Breast epithelium (tissue), 4 donors: ENCODE data around the gene PDGFB. TPM values are rescaled to one million over a fixed set of nuclear protein-coding genes. Genes with fewer than 3 reads are reported as not detected.

ENCODE experiments used
- DNase-seq, 2 donors: peaks; one replicate each; pipeline ENCODE4 v3.0.0-alpha.2; 2019; ENCODE audit warnings: low spot score in 2 of 2
- H3K27ac ChIP-seq, 2 donors: fragments of 200-600 bp; sonication (generic) in 1 of 2; one replicate each; pipeline ENCODE4 v1.5.1; 2016 to 2019; ENCODE audit warnings: mild to moderate bottlenecking in 1 of 2
- H3K27me3 ChIP-seq, 2 donors: fragments of 200-600 bp; sonication (generic) in 1 of 2; one replicate each; pipeline versions ENCODE4 v1.5.1 to v1.6.0; 2017 to 2019; ENCODE audit warnings: control low read depth in 1 of 2, mild to moderate bottlenecking in 1 of 2
- H3K36me3 ChIP-seq: fragments of 200-600 bp; one replicate; pipeline ENCODE4 v1.5.1; 2019
- H3K4me1 ChIP-seq, 2 donors: fragments of 200-600 bp; sonication (generic); one replicate each; pipeline ENCODE4 v1.5.1; 2016 to 2019; ENCODE audit warnings: control low read depth in 1 of 2
- H3K4me3 ChIP-seq, 3 donors: fragments of 200-600 bp; sonication (generic); 1 replicate in 2 of 3; 2 replicates in 1 of 3; pipeline ENCODE4 v1.5.1; 2016 to 2019; ENCODE audit warnings: mild to moderate bottlenecking in 3 of 3, moderate library complexity in 2 of 3
- H3K9me3 ChIP-seq, 2 donors: fragments of 200-600 bp; sonication (generic) in 1 of 2; one replicate each; pipeline ENCODE4 v1.5.1; 2016 to 2019; ENCODE audit warnings: control low read depth in 1 of 2
- POLR2A ChIP-seq: fragments of 450-650 bp; IDR thresholded peaks from one replicate; pipeline ENCODE4 v1.6.1; 2016; ENCODE audit warnings: antibody characterized with exemption, mild to moderate bottlenecking, moderate library complexity
- POLR2AphosphoS5 ChIP-seq, 3 donors: sonication (generic); formaldehyde crosslinking; IDR thresholded peaks; one replicate each; pipeline ENCODE4 v1.6.1; 2017; ENCODE audit warnings: antibody characterized with exemption in 3 of 3
- intact Hi-C: fragments of 100-400 bp; cut with DNase I; formaldehyde crosslinking; loops from one replicate; pipeline ENCODE4 v1.15.1; 2023; ENCODE audit warnings: low total_unique reads
- total RNA-seq, 3 donors: library from RNA; depleted of rRNA; stranded (reverse); fragments of >200 nt; gene quantifications; one replicate each; pipeline ENCODE4 v1.1.0, GENCODE V29; 2016
- TF ChIP-seq, protein P1 (sequence below), 3 donors: fragments of 450-650 bp; IDR thresholded peaks; one replicate each; pipeline ENCODE4 v1.5.1; 2016 to 2017; ENCODE audit warnings: antibody characterized with exemption in 3 of 3, mild to moderate bottlenecking in 3 of 3, moderate library complexity in 3 of 3

PDGFB gene
- total RNA-seq, 3 donors from 2014 or later = 5.3 to 11.1 (median 8.5) TPM

DNA sequence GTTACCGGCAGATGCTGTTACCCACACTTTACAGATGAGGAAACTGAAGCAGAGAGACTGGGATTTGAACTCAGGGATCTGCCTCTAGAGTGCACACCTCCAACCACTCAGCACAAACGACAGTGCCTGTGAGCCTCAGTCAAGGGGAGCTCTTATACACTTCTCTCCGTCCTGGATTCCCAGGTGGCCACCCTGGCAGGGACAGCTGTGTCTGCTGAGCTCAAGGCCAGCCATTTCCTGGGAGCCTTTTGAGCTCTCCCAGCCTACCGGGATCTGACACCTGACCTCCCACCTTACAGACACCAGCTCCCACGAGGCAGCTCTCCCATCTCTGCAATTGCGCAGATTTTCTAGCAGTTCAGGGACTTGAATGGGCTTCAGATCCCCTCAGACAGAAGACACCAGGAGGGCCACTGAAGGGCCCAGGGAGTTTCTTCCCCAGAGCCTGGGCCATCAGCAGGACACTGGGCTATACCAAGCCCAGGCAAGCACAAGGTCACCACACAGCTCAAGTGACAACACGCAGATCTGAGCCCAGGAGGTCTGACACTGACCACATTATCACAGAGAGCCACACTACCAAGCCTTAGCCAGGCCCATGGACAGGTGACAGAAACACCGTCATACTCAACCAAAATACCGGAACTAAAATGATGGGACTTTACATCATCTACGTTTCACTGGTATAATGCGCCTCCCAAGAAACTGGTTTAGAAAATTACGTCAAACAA is 17.1 kb downstream of the PDGFB start:
- no peaks in the 10 kb centered on the region for H3K9me3 ChIP-seq
- H3K27ac ChIP-seq = no peak overlapping the region

DNA sequence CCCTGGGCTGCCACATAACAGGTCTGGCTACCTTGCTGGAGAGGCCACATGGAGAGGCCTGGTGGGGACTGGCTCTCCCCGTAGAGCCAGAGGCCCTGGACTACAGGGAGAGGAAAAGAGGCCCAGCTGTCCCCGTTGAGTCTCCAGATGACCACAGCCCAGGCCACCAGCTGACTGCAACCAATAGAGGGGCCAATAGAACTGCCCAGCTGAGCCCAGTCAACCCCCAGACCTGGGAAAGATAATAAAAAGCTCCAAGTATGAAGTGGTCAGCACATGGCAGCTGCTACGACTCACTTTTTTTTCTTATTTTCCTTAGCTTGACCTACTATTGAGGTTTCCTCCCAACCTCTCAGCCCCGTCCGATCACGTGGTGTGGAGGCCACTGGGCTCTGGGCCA is 18.4 kb downstream of the PDGFB start:
- Histone ChIP-seq H3K27ac (no peak overlapping the region), H3K36me3 (no peaks in the 10 kb centered on the region), H3K4me3 (no peak overlapping the region), H3K27me3 (no peaks in the 10 kb centered on the region), H3K9me3 (no peaks in the 10 kb centered on the region), H3K4me1 (no peaks in the 10 kb centered on the region)
- TF ChIP-seq, protein P1, sequence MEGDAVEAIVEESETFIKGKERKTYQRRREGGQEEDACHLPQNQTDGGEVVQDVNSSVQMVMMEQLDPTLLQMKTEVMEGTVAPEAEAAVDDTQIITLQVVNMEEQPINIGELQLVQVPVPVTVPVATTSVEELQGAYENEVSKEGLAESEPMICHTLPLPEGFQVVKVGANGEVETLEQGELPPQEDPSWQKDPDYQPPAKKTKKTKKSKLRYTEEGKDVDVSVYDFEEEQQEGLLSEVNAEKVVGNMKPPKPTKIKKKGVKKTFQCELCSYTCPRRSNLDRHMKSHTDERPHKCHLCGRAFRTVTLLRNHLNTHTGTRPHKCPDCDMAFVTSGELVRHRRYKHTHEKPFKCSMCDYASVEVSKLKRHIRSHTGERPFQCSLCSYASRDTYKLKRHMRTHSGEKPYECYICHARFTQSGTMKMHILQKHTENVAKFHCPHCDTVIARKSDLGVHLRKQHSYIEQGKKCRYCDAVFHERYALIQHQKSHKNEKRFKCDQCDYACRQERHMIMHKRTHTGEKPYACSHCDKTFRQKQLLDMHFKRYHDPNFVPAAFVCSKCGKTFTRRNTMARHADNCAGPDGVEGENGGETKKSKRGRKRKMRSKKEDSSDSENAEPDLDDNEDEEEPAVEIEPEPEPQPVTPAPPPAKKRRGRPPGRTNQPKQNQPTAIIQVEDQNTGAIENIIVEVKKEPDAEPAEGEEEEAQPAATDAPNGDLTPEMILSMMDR (IDR thresholded peaks at IDR 0.05) = no peak
- TF ChIP-seq POLR2A (no peak), POLR2AphosphoS5 (IDR thresholded peaks at IDR 0.05) (no peak)
- intact Hi-C loops = no loop called here
- DNase-seq = no peak

More for the DNA sequence above, 17.1 kb downstream of the PDGFB start:
- Histone ChIP-seq H3K27me3 (no peaks in the 10 kb centered on the region), H3K36me3 (no peaks in the 10 kb centered on the region), H3K4me3 (no peak overlapping the region), H3K4me1 (no peaks in the 10 kb centered on the region)
- DNase-seq = no peak
- TF ChIP-seq, protein P1 (IDR thresholded peaks at IDR 0.05) = no peak
- TF ChIP-seq POLR2AphosphoS5 (IDR thresholded peaks at IDR 0.05) = no peak
- TF ChIP-seq POLR2A = no peak
- intact Hi-C loops = no loop called here

DNA sequence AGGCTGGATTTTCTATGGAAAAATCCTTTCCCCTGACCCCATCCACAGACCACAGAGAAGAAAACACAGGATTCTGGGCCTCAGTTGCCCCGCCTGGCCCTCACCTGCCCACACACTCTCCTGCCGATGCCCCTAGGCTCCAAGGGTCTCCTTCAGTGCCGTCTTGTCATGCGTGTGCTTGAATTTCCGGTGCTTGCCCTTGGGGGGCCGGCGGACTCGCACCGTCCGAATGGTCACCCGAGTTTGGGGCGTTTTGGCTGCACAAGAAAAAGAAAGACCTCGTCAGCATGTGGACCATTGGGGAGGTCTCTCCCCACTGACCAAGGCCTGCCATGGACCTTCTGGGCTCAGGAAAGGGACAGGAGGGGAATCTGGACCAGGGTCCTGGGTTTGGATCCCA is 19.2 kb downstream of the PDGFB start:
- no peak overlapping the region for H3K4me3 ChIP-seq
- no peaks in the 10 kb centered on the region for H3K36me3 ChIP-seq
- no peaks in the 10 kb centered on the region for H3K4me1 ChIP-seq
- DNase-seq = no peak
- no peak overlapping the region for H3K27ac ChIP-seq
- intact Hi-C loops = no loop called here
- no peaks in the 10 kb centered on the region for H3K9me3 ChIP-seq
- TF ChIP-seq, protein P1 (IDR thresholded peaks at IDR 0.05) = no peak
- no peak for TF ChIP-seq POLR2AphosphoS5 (IDR thresholded peaks at IDR 0.05)
- no peak for TF ChIP-seq POLR2A
- H3K27me3 ChIP-seq = no peaks in the 10 kb centered on the region

DNA sequence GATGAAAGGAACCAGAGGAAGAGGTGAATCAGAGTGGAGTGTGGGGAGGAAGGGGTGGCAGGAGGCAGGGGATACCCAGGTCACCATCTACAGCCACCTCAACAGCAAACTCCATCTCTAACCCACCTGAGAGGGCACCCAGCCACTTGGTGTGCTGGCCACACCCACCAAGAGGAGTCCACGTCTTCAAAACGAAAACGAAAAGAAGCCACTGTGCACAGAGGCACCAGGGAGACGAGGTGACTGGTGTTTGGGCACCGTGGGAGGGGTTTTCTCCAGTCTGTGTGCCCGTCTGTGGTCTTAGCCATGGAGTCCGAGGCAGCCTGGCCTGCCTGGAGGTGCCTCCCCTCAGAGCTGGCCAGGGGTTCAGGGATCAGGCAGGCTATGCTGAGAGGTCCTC is 20.2 kb downstream of the PDGFB start:
- TF ChIP-seq, protein P1 (IDR thresholded peaks at IDR 0.05) = no peak
- TF ChIP-seq POLR2A (no peak), POLR2AphosphoS5 (IDR thresholded peaks at IDR 0.05) (no peak)
- intact Hi-C loops = no loop called here
- Histone ChIP-seq H3K4me1 (no peaks in the 10 kb centered on the region), H3K36me3 (no peaks in the 10 kb centered on the region), H3K9me3 (no peaks in the 10 kb centered on the region), H3K27me3 (no peaks in the 10 kb centered on the region), H3K4me3 (no peak overlapping the region), H3K27ac (no peak overlapping the region)
- DNase-seq = no peak

DNA sequence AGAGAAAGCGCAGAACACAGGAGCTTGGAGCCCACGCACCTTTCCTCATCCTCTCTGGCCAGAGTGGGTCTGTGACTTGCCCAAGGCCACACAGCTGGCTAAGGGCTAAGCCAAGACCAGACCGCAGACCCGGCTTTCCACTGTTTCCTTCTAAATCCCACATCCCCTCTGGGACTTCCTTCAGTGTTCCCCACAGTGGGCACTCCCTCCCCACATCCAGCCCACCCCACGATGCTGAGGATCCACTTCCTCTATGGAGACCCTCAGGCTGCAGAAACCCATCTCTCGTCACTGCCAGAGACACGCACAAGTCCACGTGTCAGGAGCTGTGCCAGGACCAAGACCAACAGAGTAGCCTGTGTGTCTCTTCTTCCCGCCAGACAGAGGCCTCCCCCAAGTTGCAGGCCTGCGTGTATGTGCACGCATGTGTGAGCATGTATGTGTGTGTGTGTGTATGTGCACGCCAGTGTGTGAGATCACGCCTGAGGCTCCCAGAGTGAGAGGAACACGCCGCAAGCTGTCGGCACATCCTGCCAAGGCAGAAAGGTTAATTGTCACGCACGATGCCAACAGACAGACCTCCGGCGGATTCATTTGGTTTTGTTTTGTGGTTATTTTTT is 21.6 kb downstream of the PDGFB start:
- DNase-seq = peak in 1 of 2 donors; percentile 66

More for the DNA sequence above, 21.6 kb downstream of the PDGFB start:
- H3K9me3 ChIP-seq = no peaks in the 10 kb centered on the region
- no peaks in the 10 kb centered on the region for H3K4me1 ChIP-seq
- H3K27ac ChIP-seq = peak overlapping the region in 1 of 2 donors; percentile 7
- no peak overlapping the region for H3K4me3 ChIP-seq
- intact Hi-C loops = no loop called here
- H3K27me3 ChIP-seq = no peaks in the 10 kb centered on the region
- H3K36me3 ChIP-seq = no peaks in the 10 kb centered on the region
- TF ChIP-seq POLR2AphosphoS5 (IDR thresholded peaks at IDR 0.05) = no peak
- TF ChIP-seq, protein P1 (IDR thresholded peaks at IDR 0.05) = no peak
- no peak for TF ChIP-seq POLR2A
